Measurements from ENCODE around the gene GARNL3.

GRCh38 chr9:127232833-127233549, 31.6 kb upstream of the GARNL3 start:
- TF ChIP-seq EZH2phosphoT487 (IDR thresholded peaks at IDR 0.05) (no peak), CTCF (IDR thresholded peaks at IDR 0.05) (no peak), EZH2 (IDR thresholded peaks at IDR 0.05) (no peak)
